Suprapubic skin (tissue), 3 donors: ENCODE results near the gene PIP4K2B.

Experiments used
- EP300 ChIP-seq: sonication (generic); formaldehyde crosslinking; IDR thresholded peaks from one replicate; pipeline ENCODE4 v1.6.1; 2017; ENCODE audit warnings: antibody characterized with exemption
- POLR2A ChIP-seq, 2 donors: fragments of 450-650 bp; IDR thresholded peaks; one replicate each; pipeline ENCODE4 v1.6.1; 2017; ENCODE audit warnings: antibody characterized with exemption in 2 of 2, mild to moderate bottlenecking in 2 of 2, moderate library complexity in 2 of 2
- TF ChIP-seq, protein P1 (sequence below), 2 donors: fragments of 200-600 bp in 1 of 2; fragments of 450-650 bp in 1 of 2; sonication (generic) in 1 of 2; IDR thresholded peaks; one replicate each; pipeline ENCODE4 v1.5.1; 2016 to 2019; ENCODE audit warnings: antibody characterized with exemption in 2 of 2, mild to moderate bottlenecking in 1 of 2, moderate library complexity in 1 of 2

DNA sequence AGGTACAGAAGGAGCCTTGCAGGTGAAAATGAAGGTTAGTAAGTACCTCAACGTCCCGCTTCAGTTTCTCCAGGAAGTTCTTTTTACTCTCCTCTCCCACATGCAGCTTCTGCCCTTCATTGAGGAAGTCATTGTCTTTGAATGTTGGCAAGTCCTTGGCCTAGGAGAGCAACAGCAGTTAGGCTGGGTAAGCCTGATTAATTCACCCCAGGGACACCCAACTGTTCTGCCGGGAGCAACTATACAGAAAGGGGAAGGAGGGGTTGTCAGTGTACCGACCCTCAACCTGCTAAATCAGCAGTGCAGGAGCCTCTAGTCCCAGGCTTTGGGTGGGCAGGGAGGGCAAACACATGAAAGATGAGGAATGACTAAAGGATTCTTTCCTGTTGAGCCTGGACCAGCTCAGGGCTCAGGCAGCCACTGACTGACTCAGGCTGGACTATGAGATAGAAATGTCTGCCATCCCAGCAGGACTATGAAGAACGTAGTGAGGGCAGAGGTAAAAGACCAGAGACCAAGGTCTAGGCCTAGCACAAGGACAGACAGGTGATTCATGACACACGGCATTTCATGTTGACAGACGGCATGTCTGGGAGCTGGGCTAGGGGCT, 21.6 kb downstream of the PIP4K2B start:
- TF ChIP-seq, protein P1, sequence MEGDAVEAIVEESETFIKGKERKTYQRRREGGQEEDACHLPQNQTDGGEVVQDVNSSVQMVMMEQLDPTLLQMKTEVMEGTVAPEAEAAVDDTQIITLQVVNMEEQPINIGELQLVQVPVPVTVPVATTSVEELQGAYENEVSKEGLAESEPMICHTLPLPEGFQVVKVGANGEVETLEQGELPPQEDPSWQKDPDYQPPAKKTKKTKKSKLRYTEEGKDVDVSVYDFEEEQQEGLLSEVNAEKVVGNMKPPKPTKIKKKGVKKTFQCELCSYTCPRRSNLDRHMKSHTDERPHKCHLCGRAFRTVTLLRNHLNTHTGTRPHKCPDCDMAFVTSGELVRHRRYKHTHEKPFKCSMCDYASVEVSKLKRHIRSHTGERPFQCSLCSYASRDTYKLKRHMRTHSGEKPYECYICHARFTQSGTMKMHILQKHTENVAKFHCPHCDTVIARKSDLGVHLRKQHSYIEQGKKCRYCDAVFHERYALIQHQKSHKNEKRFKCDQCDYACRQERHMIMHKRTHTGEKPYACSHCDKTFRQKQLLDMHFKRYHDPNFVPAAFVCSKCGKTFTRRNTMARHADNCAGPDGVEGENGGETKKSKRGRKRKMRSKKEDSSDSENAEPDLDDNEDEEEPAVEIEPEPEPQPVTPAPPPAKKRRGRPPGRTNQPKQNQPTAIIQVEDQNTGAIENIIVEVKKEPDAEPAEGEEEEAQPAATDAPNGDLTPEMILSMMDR (IDR thresholded peaks at IDR 0.05): no peak
- no peak for TF ChIP-seq POLR2A (IDR thresholded peaks at IDR 0.05)
- no peak for TF ChIP-seq EP300
